Right renal pelvis (tissue), 4 donors: Measurements from ENCODE around the gene CXorf66. TPM values are rescaled to one million over a fixed set of nuclear protein-coding genes. Genes with fewer than 3 reads are reported as not detected.
"Not testable (repeated sequence)": the region's sequence is repeated elsewhere in the genome, so short reads cannot be mapped to it uniquely, and the experiment has no call there.

Experiments
- DNase-seq, 4 donors: peaks; one replicate each; pipeline ENCODE4 v3.0.0-alpha.2; 2013; ENCODE audit warnings: low read depth in 4 of 4, low spot score in 3 of 4, missing footprints in 1 of 4
- polyA plus RNA-seq, 4 donors: library from polyadenylated mRNA; unstranded; fragments of 120-200 nt; gene quantifications; one replicate each; pipeline ENCODE4 v1.2.1, GENCODE V29; 2013; ENCODE audit not compliant: insufficient read length in 4 of 4

Gene CXorf66
- polyA plus RNA-seq, 4 donors = not detected

DNA sequence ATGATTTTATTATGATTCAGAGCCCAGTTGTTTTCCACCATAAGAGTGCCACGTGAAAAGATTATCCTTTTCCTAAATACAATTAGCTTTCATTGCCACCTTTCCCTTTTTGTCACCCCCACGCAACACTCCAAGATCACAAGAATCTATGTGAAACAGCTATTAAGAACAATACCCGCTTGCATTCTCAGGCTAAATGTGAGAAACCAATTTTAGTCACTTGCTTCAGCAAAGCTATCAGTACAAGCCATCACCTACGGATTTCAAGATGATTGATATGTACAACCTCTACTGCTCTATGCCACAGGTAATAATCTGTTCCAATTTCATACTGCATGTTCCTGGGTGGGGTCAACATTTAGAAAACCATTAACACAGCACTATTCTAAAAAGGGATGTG is 34.9 kb downstream of the CXorf66 start:
- DNase-seq = no peak

DNA sequence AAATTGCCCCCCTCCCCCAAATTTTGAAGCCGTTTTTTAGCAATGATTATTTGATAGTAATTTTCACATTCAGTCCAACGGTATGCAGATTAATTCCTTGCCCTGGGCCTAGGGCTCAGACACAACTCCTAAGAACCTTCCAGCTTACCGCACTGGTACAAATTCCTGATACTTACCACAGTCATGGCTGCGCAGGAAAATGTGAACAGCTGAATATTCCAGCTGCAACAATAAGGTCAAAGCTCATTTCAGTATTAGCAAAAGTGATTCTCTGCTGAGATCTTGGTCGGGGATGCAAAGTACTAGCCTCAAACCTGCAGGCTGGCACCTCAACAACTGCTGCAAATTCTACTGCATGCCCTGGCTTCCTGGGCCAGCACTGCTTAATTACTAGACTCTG is 35.4 kb downstream of the CXorf66 start:
- no peak for DNase-seq

DNA sequence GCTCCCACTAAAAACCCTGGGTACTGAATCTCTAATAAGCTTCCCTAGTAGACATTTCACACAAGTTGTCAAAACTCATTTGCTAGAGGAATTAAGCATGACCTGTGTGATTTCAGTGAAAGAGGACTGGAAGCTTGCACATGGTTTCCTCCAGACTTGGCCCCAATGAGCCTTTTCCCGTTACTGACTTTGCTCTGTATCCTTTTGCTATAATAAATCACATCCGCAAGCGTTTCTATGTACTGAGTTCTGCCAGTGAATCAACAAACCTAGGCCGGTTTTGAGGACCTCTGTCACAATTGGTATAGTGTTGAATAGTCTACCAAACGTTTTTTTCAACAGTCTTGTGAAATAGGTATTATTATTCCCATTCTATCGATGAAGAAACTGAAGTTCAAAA is 40.6 kb downstream of the CXorf66 start:
- no peak for DNase-seq

DNA sequence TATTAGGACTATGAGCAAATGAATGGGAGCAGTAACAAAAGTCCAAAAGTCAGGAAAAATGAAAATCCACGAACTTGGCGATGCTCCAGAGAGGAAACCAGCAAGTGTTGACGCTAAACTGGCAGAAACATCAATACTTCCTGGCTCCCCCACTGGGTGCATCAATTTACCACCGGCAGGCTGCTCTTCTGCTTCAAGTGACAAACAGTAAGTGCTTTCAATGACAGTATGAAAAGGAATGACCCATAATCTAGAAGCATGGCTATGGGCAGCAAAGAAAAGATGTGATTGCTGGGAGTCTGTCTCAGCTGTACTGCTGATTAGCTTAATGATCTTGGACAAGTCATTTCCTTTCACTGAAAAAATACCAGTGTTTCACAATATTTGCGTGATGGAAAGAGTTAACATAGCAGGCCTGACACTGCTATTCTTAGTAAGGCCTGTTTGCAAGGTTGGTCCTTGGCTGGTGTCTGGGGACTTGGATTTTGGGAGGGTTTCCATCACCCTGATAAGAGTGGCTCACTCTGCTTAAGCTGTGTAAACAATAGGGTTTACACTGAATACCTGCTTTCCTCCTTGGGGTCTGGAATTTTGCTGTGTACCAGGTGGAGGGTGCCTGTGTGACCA is 41.1 kb downstream of the CXorf66 start:
- DNase-seq = no peak

GRCh38 chrX:139921142-139921541 is 44.2 kb downstream of the CXorf66 start:
- DNase-seq = not testable (repeated sequence)

DNA sequence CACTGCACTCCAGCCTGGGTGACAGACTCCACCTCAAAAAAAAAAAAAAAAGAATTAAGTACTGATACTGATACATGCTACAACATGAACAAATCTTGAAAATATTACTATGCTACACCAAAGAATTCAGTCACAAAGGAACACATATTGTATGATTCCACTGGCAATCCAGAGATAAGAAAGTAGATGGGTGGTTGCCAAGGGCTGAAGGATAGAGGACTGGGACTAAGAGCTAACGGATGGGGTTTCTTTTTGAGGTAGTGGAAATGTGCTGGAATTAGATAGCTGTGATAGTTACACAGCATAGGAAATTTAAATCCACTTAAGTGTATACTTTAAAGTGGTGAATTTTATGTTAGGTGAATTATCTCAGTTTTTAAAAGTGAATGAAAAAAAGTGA is 45.0 kb downstream of the CXorf66 start:
- no peak for DNase-seq

- DNase-seq = no peak
These were observed 50.9 kb downstream of the CXorf66 start for GRCh38 chrX:139914421-139914820.

GRCh38 chrX:139909712-139910111 is 55.6 kb downstream of the CXorf66 start:
- no peak for DNase-seq

- DNase-seq = no peak
These were observed 58.2 kb downstream of the CXorf66 start for GRCh38 chrX:139907078-139907477.

DNA sequence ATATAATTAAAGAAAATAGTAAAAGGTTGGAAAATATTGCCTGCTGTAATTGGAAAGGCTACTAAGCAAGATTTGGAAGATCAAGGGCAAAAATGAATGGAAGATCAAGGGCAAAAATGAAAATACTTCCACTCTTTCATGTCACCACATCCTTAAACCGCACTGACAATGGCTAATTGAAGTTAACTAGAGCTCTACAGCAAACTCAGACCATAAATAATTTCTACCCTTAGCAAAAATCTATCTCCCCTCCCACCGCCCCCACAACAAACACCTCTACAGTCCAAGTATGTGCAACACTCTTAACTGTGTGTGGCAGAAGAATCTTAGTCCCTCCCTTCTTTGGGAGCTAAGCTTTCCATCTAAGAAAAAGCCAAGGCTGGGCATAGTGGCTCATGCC is 59.6 kb downstream of the CXorf66 start:
- no peak for DNase-seq

Other genes starting within 250 kb of the CXorf66 start
- 10 to 100 TPM; 37.0 to 45.6 (median 41.3) TPM for gene ATP11C, start 32.5 kb downstream of the CXorf66 start, polyA plus RNA-seq